GM12878 (cell line): ENCODE measurements around the gene COL28A1.

Experiments
- EP300 ChIP-seq, 2 experiments: fragments of 150-350 bp in 1 of 2; IDR thresholded peaks; 2 replicates each; pipeline ENCODE4 v1.6.1; 2011 to 2012; ENCODE audit warnings: low read depth in 2 of 2, low read length in 2 of 2, borderline replicate concordance in 1 of 2, improper control_type of control experiment in 1 of 2, inconsistent platforms in 1 of 2; ENCODE audit not compliant: control insufficient read depth in 1 of 2
- ESRRA ChIP-seq: IDR thresholded peaks from 2 replicates; pipeline ENCODE4 v1.6.1; 2012; ENCODE audit warnings: mild to moderate bottlenecking, low read length, improper control_type of control experiment
- SMAD5 ChIP-seq: IDR thresholded peaks from 2 replicates; pipeline ENCODE4 v1.6.1; 2016; ENCODE audit warnings: antibody characterized with exemption, low read depth
- TBL1XR1 ChIP-seq: IDR thresholded peaks from 2 replicates; pipeline ENCODE4 v1.6.1; 2012; ENCODE audit warnings: low read depth, low read length, improper control_type of control experiment

- TF ChIP-seq EP300 (IDR thresholded peaks at IDR 0.05; ENCODE audit: borderline replicate concordance in 1 of 2, control insufficient read depth in 1 of 2, low read depth in 2 of 2, low read length in 2 of 2) (no peak), TBL1XR1 (no peak), SMAD5 (no peak), ESRRA (no peak)
Measured at GRCh38 chr7:7563269-7563668, 27.6 kb upstream of the COL28A1 start.
